Measurements from ENCODE around the gene RAPGEF5.

- TF ChIP-seq CTCF (IDR thresholded peaks at IDR 0.05) (no peak), POLR2A (IDR thresholded peaks at IDR 0.05) (no peak)
Observed at GRCh38 chr7:22319424-22320403, 37.2 kb downstream of the RAPGEF5 start.

Measured in thyroid gland (tissue), 4 donors.